NCI-H1048 (cell line): ENCODE measurements around the gene EPHA2.
"Not testable (repeated sequence)": the region's sequence is repeated elsewhere in the genome, so short reads cannot be mapped to it uniquely, and the experiment has no call there.

ENCODE experiments used
- DNase-seq: peaks from one replicate; lab custom pipeline; 2025; lab: John Stamatoyannopoulos, UW

The EPHA2 gene

DNA sequence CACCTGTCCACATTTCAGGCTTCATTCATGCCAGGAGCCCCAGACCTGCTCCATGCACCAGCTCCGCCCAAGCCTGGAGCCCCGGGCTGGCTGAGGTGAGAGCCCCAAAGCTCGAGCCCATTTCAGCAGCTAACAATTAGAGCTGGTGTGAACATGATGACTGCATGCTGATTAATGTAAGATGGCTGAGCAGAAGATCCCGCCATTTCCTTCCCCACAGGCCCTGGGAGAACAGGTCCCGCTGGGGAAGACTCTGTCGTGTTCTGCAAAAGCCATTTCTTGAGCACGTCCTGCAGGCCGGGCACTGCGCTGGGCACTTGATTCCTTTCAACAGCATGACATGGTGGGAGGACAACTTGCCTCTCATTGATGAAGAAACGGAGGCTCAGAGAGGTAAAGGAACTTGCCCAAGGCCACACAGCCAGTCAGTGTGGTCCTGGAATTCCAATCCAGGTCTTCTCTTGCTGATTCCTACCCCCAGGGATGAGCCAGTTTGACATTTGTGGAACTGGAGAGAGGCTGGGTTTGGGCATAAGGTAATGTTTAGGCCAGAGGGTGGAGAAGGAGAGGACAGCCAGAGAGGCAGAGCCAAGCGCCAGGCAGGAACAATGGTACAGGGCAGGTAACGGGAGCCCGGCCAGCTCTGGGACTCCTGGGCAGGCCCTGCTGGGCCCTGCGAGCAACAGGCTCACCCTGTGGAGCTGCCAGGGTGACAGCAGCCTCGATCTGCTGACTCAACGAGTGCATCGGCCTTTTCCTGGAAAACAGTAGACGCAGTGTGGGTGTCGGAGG, 28.1 kb upstream of the EPHA2 start:
- DNase-seq, result no peak

DNA sequence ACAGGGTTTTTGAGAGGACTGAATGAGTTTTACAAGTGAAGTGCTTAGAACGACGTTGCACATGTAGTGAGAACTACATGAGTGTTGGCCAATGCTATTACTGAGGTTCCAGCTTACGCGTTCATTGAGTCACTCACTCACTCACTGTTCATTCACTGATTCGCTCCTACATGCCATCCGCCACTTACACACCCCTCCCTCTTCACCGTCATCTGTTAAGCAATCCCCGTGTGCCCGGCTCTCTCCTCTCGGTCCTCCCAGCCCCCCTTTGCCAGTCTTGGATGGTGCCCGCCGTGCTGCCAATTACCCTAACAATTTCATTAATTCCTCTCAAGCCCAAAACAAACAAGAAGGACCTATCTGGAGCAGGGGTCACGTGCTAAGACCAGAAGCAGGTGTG, 27.3 kb upstream of the EPHA2 start:
- no peak for DNase-seq

DNA sequence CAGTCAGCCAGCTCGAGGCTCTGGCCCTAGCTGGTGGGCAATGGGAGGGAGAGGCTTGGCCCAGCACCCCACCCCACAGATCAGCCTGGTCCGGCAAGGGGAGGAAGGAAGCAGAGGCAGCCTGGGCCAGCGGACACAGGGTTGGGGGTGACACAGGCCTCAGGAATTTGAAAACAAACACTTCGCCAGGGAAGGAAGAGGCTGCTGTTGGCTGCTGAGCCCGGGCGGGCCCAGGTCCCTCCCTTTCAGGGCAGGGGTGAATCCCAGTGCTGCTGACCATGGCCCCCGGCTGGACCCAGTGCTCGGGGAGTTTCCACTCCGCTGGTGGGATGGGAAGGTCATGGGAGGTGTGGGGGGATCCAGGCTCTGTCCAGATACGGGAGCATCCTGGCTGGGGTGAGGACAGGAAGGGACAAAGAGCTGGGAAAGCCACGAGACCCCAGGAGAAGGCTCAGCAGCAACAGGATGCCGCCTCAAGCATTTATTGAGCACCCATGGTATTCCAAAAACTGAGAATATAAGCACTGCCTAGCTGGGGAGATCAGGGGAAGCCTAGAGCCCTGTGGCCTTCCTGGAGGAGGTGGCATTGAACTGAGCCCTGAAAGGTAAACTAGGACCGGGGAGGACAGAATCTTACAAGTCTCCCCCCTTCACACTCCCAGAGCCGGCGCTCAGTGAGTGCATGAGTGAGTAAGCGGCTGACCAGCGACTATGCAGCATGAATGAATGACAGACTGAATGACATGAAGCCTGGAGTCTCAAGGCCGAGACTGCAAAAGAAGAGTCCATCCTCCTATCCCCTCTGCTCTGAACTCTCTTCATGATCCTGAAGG, 26.2 kb upstream of the EPHA2 start:
- no peak for DNase-seq

DNA sequence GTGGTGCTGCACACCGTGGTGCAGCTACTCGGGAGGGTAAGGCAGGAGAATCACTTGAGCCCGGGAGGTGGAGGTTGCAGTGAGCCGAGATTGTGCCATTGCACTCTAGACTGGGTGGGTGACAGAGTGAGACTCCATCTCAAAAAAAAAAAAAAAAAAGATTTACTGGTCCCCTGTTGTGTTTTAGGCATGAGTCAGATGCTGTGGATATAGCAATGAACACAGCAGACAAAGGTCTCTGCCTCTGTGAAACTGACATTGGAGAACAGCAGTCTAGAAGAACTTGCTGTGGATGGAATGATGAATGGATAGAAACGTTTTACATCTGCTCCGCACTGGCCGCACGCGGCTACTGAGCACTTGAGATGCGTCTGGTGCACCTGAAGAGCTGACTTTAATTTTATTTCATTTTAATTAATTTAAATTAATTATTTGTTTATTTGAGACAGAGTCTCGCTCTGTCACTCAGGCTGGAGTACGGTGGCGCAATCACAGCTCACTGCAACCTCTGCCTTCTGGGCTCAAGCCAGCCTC, 24.5 kb upstream of the EPHA2 start:
- no peak for DNase-seq

DNA sequence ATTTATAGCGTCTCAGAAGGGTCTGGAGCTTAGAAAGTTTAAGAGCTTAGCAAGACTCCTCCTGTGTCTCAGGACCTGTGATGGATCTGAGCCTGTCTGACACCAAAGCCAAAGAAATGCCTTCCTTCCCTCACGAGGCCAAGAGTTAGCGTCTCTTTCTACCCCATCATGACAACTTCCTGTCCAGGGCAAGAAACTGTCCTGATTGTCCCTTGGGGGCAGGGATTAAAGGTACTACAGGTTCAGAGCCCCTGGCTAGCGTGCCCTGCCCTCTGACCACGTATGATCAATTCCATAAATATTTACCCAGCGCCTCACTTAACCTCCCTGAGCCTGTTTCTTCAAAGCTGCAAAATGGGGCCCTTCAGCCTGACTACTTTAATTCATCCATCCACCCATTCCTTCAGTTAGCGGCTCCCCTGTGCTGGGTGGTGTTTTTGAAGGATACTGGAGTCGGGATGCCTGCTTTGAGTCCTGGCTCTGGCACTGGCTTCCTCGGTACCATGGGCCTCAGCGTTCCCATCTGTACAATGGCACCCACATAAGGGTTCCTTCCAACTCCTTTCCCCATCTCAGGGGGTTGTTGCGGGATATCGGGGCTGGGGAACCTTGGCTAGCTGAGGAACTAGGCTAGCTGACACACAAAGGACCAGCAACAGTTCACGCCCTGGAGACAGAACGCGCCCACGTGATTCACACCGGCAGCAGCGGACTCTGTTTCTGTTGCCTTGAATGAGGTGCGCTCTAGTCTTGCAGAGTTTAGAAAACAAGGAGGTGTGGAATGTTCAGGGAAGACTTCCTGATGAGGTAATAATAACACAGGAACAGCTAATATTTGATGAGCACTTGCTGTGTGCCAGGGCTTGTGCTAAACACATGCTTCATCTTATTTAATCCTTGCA, 23.0 kb upstream of the EPHA2 start:
- DNase-seq, result no peak

DNA sequence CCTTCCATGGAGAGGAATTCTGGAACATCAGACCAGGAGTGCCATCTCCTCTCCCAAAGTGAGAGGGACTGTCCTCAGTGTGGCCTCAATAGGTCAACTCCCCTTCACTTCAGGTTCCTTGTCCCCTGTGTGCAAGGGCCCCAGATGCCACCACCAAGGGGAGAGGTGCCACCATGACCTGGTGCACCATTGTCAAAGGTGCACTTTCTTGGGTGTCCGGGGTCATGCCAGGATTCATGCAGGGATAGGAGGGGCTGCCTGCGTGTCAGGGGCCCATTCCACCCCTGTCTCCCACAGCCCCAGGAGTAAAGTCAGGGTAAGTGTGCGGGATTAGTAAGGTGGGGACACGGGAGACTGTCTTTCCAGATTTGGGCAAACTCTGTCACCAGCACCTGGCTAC, 21.4 kb upstream of the EPHA2 start:
- DNase-seq, result no peak

DNA sequence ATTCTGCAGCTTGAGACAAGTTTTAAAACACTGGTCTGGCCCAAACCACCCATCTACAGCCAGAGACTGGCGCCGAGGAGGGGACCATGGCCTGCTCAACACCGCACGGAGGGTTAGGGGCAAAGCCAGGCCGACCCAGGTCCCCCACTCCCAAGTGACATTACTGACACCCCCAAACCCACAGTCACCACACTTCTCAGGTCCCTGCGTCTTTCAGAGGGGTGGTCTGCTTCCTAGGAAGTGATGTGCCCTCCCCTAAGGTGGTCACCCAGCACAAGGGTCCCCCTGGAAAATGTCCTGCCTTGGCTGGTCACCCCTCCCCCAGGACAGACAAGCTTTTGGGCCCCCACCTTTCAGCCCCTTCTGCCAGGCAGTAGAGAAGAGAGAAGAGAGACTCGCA, 20.8 kb upstream of the EPHA2 start:
- no peak for DNase-seq

DNA sequence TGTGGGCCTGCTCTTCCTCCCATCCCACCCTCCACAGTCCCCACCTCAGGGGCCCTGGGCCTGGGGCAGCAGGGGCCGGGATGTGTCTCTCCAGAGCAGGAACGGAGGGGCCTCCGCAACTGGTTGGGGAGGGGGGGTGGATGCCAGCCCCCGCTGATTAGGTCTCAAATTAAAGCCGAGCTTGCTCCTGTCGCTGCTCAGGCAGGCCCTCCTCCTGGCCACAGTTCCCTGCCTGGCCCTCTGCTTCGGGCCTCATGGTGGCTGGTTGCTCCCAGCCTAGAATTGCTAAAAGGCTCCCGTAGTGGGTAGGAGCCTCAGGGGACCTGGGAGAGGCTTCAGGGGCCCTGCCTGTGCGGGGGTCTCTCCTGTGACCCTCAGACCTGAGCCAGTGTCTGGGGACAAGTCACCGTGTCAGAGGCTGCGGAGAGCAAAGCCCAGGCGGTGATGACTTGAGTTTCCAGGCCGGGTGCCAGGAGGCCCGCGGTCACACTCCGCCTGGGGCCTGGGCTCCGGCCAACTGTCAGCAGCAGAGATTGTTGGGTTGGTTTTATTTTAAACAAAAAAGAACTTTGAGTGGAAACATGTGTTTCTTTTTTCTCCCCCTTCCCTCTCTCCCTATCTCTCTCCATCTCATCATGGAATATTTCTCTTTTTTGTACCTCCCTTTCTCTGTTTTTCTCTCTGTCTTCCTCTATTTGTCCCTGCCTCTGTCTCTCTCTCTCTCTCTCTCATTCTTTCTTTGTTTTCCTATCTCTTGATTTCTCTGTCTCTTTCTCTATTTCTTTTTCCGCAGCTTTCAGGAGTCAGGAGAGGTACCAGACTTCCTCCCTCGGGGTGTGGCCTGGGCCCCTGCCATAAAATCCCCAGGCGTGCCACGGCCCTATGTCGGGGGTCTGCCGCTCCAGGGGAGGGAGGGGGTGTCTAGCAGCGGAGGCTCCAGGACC, 20.0 kb upstream of the EPHA2 start:
- DNase-seq, result no peak

DNA sequence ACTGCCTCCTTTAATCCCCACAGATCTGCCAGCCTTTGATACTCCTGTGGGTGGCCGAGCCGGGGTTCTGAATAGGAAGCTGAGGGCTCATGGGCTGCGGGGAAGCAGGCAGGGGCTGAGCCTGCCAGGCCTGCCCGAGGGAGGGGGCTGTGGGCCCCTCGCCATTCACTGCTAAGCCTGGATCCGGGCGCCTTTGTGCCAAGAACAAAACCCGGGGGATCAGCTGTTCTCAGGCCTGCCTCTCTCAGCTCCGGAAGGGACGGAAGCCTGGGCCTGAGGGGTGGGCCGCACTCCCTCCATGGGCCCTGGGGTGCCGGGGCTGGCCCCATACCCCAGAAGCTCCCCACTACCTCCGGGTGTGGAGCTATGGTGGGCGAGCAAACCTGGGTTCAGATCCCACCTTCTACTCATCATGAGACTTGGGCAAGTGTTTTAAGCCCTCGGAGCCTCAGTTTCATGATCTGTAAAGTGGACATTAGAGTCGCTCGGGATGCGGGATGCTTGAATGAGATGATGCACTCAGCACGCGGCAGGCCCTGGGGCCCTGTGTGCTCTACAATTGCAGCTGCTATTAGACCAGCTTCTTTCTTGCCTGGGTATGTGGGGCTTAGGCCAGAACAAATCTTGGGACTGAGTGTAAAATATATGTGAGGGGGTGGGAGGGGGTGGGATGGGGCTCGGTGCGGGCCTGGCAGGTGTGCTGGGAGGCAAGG, 19.2 kb upstream of the EPHA2 start:
- DNase-seq, result no peak

DNA sequence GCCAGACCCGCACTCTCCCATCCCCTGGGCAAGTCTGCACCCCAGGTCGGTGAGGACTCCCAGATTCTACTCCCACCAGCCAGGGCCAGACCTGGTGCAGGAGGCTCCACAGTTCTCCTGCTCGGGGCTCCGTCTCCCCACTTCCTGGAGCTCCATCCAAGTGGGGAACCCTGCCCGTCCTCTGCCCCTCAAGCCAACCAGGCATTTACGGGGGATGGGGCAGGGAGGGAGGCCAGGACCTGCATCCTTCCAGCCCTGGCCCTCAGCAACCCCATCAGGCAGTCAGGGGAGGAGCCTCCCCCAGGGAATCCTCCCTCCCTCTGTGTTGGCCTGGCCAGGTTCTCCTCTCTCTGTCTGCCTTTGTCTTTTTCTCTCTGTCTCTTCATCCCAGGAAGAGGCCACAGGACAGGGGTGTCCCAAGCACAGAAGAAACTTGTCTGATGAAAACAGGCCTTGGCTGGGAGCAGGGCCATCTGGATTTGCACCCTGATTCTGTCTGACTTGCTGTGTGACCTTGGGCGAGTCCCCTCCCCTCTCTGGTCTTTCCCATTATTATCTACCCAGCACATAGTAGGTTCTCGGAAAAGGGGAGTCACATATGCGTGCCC, 18.5 kb upstream of the EPHA2 start:
- no peak for DNase-seq

DNA sequence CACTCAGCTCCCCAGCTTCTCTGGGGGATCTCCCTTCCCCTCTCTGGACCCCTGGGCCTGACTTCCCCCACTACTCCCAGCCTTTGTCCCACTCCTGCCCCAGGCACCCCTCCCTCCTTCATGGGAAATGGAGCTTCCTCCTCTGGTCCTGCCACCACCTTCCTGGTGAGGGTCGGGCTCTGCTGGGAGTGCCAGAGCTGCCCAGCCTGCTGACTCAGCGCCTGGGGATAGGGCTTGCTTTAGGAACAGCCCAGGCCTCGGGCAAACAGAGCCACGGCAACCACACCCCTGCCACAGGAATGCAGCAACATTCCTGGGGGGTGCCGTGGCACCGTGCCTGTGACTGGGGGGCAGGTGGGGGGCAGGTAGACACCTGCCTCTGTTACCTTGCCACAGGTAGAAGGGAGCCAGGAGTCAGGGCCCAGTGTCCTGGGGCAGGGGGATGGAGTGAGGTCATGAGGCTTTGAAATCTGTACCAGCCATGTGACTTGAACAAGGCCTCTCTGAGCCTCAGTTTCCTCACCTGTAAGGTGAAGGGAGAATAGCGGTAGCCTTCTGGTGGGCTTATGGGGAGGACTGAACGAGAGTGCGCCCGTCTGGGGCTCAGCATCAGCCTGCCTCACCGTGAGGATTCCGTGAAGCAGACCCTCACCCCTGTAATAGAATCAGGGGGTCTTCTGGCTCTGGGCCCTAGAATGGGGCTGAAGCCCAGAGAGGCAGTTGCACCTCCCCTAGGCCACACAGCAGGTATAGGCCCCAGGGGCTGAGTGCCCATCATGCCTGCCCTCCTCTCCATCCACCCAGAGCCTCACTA, 17.8 kb upstream of the EPHA2 start:
- DNase-seq, result no peak

DNA sequence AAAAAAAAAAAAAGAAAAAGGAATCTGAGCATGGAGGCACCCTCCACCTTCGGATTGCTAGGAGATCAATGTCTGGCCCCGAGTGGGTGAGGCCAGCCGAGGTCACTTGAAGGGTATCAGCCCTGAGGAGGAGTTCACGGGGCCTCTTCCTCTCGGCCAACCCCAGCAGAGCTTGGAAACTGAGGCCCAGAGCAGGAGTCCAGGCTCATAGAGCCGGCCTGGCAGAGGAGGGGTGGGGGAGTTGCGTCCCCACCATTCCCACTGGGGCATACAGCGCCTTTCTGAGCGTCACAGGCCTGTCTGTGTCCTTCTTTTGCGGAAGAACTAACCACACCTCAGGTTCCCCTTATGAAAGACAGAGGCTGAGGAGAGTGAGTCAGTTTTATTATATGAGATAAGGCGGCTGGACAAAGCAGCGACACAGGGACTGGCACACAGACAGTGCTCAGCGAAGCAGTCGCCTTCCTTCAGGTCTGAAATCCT, 17.1 kb upstream of the EPHA2 start:
- DNase-seq, result no peak

DNA sequence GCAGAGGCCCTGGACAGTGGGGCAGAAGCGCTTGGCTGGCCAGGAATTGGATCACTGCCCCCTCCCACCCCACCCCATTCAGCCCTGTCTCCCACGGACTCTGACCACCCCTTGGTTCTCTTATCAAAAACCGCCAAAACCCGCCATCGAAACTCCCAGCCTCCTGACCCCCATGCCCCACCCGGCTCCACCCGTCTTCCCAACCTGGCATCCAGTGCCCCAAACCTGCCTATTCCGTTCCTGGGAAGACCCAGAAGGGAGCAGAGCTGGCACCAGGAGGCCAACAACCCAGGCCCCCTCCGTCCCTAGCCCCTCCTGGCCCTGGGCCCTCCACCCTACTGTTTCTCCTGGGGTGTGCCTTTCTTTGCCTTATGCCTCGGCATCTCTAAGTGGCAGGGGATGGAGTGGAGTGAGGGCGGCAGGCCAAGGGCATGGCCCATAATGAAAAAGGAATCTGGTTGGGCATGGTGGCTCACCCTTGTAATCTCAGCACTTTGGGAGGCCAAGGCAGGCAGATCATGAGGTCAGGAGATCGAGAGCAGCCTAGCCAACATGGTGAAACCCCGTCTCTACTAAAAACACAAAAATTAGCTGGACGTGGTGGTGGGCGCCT, 16.5 kb upstream of the EPHA2 start:
- no peak for DNase-seq

DNA sequence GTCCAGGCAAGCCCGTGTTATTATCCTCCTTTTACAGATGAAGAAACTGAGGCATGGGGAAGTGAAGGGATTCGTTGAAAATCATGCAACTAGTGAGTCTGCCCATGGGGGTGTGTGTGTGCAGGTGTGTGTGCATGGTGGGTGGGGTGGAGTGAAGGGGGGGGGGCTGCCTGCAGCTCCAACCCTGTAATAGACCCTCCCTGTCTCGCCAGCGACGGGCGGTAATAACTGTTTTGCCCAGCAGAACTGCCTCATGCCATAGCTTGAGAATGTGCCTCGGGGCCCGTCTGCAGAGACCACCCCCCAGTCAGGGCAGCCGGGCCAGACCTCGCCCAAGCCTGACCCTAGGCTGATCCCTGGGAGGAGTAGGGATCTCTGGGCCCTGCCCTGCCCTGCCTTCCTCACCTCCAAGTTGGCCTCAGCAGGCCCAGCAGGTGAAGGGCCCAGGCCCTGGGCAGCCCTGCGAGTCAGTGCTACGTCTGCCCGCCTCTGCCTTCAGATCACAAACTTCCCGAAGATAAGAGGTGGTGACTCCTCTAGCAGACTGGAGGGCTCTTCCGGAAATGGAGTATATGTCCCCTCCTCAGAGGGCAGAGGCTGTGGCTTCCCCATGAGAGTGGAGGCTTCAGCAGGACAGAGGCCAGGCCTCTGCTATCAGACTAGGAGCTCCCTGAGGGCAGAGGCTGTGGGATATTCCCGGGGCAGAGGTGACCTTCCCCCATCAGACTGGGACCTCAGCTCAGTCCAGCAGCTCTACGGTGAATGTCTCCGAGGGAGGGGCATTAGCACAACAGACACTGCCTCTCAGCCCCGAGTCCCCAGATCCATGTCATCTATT, 15.7 kb upstream of the EPHA2 start:
- DNase-seq, result no peak

DNA sequence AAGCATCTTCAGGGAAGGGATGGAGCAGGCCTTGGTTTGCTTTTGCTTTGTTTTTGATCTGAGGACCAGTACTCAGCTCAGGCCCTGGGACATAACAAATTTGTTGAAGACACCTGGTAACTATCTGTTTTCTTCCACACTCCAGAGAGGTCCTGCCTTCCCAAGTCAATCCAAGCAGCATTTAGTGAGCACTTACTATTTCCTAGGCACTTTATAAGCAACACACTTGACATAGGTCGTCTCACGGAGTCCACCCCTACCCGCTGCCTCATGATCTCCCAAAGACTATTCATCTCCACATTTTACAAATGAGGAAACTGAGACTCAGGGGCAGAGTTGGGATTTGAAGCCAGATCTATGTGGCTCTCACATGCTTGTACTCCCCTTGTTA, 14.4 kb upstream of the EPHA2 start:
- DNase-seq, result no peak

DNA sequence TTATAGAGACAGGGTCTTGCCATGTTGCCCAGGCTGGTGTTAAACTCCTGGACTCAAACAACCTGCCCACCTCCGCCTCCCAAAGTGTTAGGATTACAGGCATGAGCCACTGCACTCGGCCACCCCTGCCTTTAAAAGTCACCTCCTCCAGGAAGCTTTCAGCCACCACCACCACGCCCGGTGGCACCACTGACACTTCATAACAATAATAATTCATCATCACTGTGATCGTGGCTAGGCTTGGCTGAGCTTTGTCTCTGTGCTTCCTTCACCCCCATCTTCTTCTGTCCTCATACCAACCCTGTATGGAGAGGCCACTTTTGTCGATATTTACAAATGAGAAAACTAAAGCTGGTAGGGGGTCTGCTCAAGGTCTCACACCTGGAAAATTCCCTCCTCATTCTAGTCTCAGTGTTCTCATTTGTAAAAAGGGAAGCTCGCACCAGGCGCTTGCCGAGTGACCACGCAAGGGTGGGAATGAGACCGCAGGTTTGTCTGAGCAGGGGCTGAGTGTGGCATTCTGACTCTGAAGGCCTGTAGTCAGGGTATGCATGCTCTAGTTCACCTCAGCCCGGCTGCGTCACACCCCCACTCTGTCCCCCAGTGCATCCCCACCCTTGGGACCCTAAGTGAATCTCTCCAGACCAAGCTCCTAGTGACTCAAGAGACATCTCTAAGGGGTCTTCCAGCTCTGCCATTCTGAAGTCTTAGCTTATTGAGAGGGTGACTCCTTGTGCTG, 12.9 kb upstream of the EPHA2 start:
- DNase-seq, result no peak

DNA sequence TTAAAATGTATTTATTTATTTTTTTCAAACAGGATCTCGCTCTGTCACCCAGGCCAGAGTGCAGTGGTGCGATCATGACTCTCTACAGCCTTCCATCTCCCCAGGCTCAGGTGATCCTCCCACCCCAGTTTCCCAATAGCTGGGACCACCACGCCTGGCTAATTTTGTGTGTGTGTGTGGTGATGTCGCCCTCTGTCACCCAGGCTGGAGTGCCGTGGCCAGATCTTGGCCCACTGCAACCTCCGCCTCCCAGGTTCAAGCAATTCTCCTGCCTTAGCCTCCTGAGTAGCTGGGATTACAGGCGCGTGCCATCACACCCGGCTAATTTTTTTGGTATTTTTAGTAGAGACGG, 12.3 kb upstream of the EPHA2 start:
- DNase-seq, result not testable (repeated sequence)
